Fibroblast of villous mesenchyme (primary cell): ENCODE measurements around the gene CRYZL1. TPM values are rescaled to one million over a fixed set of nuclear protein-coding genes. Genes with fewer than 3 reads are reported as not detected.

ENCODE experiments used
- DNase-seq: peaks from one replicate; pipeline ENCODE4 v3.0.0-alpha.2; 2010; ENCODE audit warnings: low read depth
- H3K4me3 ChIP-seq: 2 replicates; pipeline ENCODE4 v1.5.1; 2011; ENCODE audit warnings: low read depth, mild to moderate bottlenecking, low read length
- total RNA-seq: library from RNA; depleted of rRNA; stranded (reverse); fragments of >200 nt; gene quantifications from 2 replicates; pipeline ENCODE4 v1.2.3, GENCODE V29; 2012
- TF ChIP-seq, protein P1 (sequence below): IDR thresholded peaks from 2 replicates; pipeline ENCODE4 v1.5.1; 2012; ENCODE audit warnings: low read depth, mild to moderate bottlenecking, low read length; ENCODE audit not compliant: insufficient read depth

Gene CRYZL1
- total RNA-seq, 1 donor = 28.1 TPM

DNA sequence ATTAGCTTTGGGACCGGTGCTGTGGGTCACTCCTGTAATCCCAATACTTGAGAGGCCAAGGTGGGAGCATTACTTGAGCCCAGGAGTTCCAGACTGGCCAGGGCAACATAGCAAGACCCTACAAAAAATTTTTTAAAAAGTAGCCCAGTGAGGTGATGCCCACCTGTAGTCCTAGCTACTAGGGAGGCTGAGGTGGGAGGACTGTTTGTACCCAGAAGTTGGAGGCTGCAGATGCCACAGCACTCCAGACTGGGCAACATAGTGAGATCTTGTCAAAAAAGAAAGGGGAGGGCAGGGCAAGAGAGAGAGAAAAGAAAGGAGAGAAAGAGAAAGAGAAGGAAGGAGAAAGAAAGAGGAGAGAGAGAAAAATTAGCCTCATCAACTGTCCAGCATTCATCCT, 7.0 kb upstream of the CRYZL1 start:
- TF ChIP-seq, protein P1, sequence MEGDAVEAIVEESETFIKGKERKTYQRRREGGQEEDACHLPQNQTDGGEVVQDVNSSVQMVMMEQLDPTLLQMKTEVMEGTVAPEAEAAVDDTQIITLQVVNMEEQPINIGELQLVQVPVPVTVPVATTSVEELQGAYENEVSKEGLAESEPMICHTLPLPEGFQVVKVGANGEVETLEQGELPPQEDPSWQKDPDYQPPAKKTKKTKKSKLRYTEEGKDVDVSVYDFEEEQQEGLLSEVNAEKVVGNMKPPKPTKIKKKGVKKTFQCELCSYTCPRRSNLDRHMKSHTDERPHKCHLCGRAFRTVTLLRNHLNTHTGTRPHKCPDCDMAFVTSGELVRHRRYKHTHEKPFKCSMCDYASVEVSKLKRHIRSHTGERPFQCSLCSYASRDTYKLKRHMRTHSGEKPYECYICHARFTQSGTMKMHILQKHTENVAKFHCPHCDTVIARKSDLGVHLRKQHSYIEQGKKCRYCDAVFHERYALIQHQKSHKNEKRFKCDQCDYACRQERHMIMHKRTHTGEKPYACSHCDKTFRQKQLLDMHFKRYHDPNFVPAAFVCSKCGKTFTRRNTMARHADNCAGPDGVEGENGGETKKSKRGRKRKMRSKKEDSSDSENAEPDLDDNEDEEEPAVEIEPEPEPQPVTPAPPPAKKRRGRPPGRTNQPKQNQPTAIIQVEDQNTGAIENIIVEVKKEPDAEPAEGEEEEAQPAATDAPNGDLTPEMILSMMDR = no peak
- H3K4me3 ChIP-seq = no peak overlapping the region
- no peak for DNase-seq

DNA sequence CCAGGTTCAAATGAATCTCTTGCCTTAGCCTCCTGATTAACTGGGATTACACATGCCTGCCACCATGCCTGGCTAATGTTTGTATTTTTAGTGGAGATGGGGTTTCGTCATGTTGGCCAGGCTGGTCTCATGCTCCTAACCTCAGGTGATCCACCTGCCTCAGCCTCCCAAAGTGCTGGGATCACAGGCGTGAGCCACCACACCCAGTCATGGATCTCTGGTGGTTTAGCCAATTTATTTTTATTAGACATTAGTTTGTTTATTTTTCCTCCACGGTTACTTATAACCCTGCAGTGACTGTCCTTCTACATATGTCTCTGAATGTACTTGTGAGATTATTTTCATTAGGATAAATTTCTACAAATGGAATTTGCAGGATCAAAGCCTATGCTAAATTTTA, 6.0 kb upstream of the CRYZL1 start:
- TF ChIP-seq, protein P1 = no peak
- DNase-seq = no peak
- no peak overlapping the region for H3K4me3 ChIP-seq

DNA sequence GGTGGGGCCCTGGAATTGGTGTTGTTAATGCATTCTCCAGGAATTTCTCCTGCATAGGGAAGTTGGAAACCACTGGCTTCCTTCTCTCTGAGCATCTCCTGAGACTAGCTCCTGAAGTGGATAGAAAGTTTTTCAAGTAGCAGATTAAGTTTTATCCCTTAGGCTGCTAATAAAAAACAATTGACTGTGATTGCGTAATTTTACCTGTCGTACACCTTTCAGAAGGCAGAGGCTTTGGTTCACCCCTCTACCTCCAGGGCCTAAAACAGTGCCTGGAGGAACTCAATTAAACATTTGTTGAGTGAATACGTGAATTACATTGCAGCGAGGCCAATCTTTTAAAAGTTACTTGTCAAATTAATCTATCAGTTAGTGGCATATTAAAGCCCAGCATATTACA, 4.2 kb upstream of the CRYZL1 start:
- TF ChIP-seq, protein P1 = no peak
- no peak overlapping the region for H3K4me3 ChIP-seq
- no peak for DNase-seq

DNA sequence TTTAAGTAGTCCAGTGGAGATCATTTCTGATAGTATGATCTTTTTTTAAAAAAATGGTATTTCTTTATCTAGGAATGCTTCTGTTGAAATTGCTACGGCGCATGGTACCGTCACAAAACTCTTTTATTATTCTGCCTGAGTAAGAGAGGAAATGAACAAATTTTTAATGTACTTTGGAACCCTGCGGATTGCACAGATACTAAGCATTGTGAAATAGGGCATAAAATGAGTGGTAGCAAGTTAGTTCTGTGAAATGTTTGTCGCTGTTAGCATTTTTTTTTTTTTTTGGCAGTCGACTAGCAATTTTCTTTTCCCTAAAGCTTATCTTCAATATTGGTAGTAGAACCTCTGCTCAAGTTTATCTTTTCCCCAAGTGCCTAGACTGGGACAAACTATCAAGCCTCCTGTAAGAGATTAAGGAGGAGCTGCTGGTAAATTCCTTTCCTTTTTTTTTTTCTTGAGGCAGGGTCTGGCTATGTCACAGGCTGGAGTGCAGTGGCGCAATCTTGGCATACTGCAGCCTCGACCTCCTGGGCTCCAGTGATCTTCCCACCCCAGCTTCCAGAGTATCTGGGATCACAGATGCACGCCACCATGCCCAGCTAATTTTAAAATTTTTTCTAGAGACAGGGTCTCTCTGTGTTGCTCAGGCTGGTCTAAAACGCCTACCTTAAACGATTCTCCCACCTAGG, 3.0 kb upstream of the CRYZL1 start:
- peak overlapping the region; percentile 76 for H3K4me3 ChIP-seq
- TF ChIP-seq, protein P1 = no peak
- DNase-seq = peak; percentile 92

DNA sequence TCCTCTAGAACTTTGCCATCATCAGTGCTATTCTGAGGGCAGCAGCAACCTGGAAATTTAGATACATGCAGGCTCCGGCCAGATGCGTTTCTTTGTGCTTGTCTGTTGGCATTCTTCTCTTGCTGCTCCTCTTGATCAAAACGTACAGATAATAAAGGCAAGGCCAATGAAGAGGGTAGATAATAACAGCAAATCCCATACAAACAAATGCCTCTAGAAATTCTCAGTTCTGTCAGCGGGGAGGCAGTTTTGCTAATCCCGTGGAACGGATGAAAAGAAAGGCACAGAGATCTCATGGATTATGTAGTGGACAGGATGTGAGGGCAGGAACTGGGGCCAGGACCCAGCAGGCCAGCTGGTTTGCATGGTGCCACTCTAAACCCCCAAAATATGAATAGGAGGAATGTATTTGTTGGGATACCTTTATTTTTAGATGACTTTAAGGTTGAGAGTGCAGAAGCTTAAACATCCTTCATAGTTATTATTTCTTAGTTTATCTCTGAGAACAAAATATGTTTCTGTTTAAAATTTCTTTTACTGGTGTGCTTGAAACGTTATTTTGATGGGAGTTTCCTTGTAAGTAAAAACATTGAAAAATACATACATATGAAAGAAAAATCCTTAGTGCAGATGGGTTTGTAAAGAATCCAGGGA, 2.2 kb upstream of the CRYZL1 start:
- TF ChIP-seq, protein P1 = no peak
- H3K4me3 ChIP-seq = peak overlapping the region; percentile 76
- peak; percentile 47 for DNase-seq

DNA sequence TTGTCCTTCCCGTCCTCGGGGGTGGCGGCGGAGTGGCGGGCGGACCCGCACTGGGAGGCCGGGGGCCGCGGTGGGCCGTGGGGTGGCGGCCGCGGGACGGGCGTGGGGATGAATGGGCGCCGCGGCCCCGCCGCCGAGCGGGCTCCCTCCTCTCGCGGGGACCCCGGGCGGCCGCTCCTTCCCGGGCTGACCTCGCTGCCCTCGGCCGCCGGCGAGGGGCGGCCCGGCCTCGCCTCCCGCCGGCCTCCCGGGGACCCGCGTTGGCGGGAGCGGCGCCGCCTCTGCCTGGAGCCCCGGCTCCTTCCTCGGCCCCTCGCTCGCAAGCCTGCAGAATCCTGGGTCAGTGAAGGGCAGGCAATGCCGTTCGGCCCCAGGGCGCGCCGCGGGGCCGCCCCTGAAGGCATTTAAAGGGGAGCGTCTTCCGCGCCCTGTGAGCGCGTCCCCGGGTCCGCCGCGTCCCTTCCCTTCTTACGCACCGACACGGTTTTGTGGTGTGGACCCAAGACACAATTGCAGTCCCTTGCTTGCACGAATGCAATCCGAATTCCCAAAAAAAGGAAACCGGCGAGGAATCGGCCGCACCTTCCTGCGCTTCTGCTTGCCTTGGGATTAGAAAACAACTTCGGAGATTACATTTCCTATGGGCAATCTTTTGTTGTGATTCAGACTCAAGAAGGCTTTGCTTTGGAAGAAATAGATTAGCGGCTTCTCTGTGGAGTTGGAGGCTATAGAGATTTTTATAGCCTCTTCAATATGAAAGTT, 1.5 kb upstream of the CRYZL1 start:
- H3K4me3 ChIP-seq = peak overlapping the region; percentile 76
- TF ChIP-seq, protein P1 = no peak
- peak; percentile 44 for DNase-seq
